HEK293T (cell line): ENCODE measurements around the gene BMPER.

Experiments
- CTCF ChIA-PET: fragments of 350-600 bp; formaldehyde crosslinking; extraction: SDS; loops from one replicate; lab custom pipeline; 2021; ENCODE audit warnings: antibody characterized with exemption, inconsistent platforms; lab: Yijun Ruan, JAX
- POLR2A ChIA-PET: fragments of 350-600 bp; formaldehyde crosslinking; extraction: SDS; loops from one replicate; lab custom pipeline; 2020; ENCODE audit warnings: antibody characterized with exemption, inconsistent platforms; lab: Yijun Ruan, JAX
- DNase-seq: peaks from one replicate; pipeline ENCODE4 v3.0.0; 2012; ENCODE audit warnings: mixed read lengths; ENCODE audit errors: extremely low spot score
- ARNT ChIP-seq: fragments of 450-650 bp; IDR thresholded peaks from 2 replicates; pipeline ENCODE4 v1.6.1; 2017; ENCODE audit warnings: mild to moderate bottlenecking
- BHLHE40 ChIP-seq: fragments of 450-650 bp; IDR thresholded peaks from 2 replicates; pipeline ENCODE4 v1.6.1; 2016; ENCODE audit warnings: mild to moderate bottlenecking, moderate library complexity, borderline replicate concordance
- CTBP1 ChIP-seq: fragments of 450-650 bp; IDR thresholded peaks from 2 replicates; pipeline ENCODE4 v1.6.1; 2016; ENCODE audit warnings: borderline replicate concordance
- ELF4 ChIP-seq: fragments of 450-650 bp; IDR thresholded peaks from 2 replicates; pipeline ENCODE4 v1.6.1; 2017; ENCODE audit warnings: antibody characterized with exemption
- FOXA1 ChIP-seq: fragments of 450-650 bp; IDR thresholded peaks from 2 replicates; pipeline ENCODE4 v1.6.1; 2016; ENCODE audit warnings: mild to moderate bottlenecking
- FOXK2 ChIP-seq: fragments of 450-650 bp; IDR thresholded peaks from 2 replicates; pipeline ENCODE4 v1.6.1; 2016; ENCODE audit warnings: mild to moderate bottlenecking
- FOXM1 ChIP-seq: fragments of 450-650 bp; IDR thresholded peaks from 2 replicates; pipeline ENCODE4 v1.6.1; 2017; ENCODE audit warnings: mild to moderate bottlenecking, borderline replicate concordance
- HDGF ChIP-seq: fragments of 450-650 bp; IDR thresholded peaks from 2 replicates; pipeline ENCODE4 v1.6.1; 2017; ENCODE audit warnings: antibody characterized with exemption, borderline replicate concordance
- L3MBTL2 ChIP-seq: fragments of 450-650 bp; conservative IDR thresholded peaks from 2 replicates; pipeline ENCODE4 v1.6.1; 2016; ENCODE audit warnings: mild to moderate bottlenecking
- LEF1 ChIP-seq: fragments of 450-650 bp; IDR thresholded peaks from 2 replicates; pipeline ENCODE4 v1.6.1; 2017; ENCODE audit warnings: mild to moderate bottlenecking, borderline replicate concordance
- NFRKB ChIP-seq: fragments of 450-650 bp; IDR thresholded peaks from 2 replicates; pipeline ENCODE4 v1.6.1; 2016; ENCODE audit warnings: mild to moderate bottlenecking, moderate library complexity
- PKNOX1 ChIP-seq: fragments of 450-650 bp; IDR thresholded peaks from 2 replicates; pipeline ENCODE4 v1.6.1; 2016
- SP1 ChIP-seq: fragments of 450-650 bp; IDR thresholded peaks from 2 replicates; pipeline ENCODE4 v1.6.1; 2017
- SUZ12 ChIP-seq: fragments of 450-650 bp; IDR thresholded peaks from 2 replicates; pipeline ENCODE4 v1.6.1; 2016; ENCODE audit warnings: mild to moderate bottlenecking
- TARDBP ChIP-seq: fragments of 450-650 bp; IDR thresholded peaks from 2 replicates; pipeline ENCODE4 v1.6.1; 2016
- ZNF384 ChIP-seq: fragments of 450-650 bp; IDR thresholded peaks from 2 replicates; pipeline ENCODE4 v1.6.1; 2016

The BMPER gene

GRCh38 chr7:33981671-33982424 lies 76.5 kb downstream of the BMPER start:
- CTCF ChIA-PET = interaction anchor here (0.6 to 3.3 kb wide), 15 partner anchors 10 to 606 kb away, joined by 3 to 37 read pairs (median 4); no protein-coding TSS in a partner anchor

GRCh38 chr7:33982425-33982786 lies 77.1 kb downstream of the BMPER start:
- DNase-seq = peak; percentile 30
- TF ChIP-seq ZNF384 (peak; percentile 92), TARDBP (no peak)
- POLR2A ChIA-PET = no interaction called here
- CTCF ChIA-PET = interaction anchor here (0.5 to 3.3 kb wide), 23 partner anchors 11 to 605 kb away, joined by 3 to 37 read pairs (median 4); no protein-coding TSS in a partner anchor

More at GRCh38 chr7:33981671-33982424, 76.5 kb downstream of the BMPER start:
- no peak for DNase-seq
- TF ChIP-seq L3MBTL2 = no peak
- TF ChIP-seq FOXK2 = no peak
- TF ChIP-seq PKNOX1 = no peak
- TF ChIP-seq CTBP1 = no peak
- TF ChIP-seq ELF4 = no peak
- TF ChIP-seq SP1 = no peak
- TF ChIP-seq BHLHE40 = no peak
- no peak for TF ChIP-seq TARDBP
- TF ChIP-seq ZNF384 = no peak
- no peak for TF ChIP-seq FOXA1
- TF ChIP-seq NFRKB = no peak
- TF ChIP-seq ARNT = no peak
- TF ChIP-seq LEF1 = no peak
- TF ChIP-seq FOXM1 = no peak
- POLR2A ChIA-PET = no interaction called here

GRCh38 chr7:33986451-33986850 lies 81.1 kb downstream of the BMPER start:
- DNase-seq = no peak
- ChIA-PET CTCF (no interaction called here), POLR2A (no interaction called here)
- TF ChIP-seq FOXA1 = no peak
- TF ChIP-seq SP1 = no peak
- TF ChIP-seq NFRKB = no peak
- no peak for TF ChIP-seq HDGF
- TF ChIP-seq TARDBP = no peak
- TF ChIP-seq CTBP1 = no peak
- no peak for TF ChIP-seq ARNT
- TF ChIP-seq FOXK2 = no peak
- no peak for TF ChIP-seq PKNOX1
- no peak for TF ChIP-seq ELF4
- TF ChIP-seq SUZ12 = no peak
- TF ChIP-seq BHLHE40 = no peak
- TF ChIP-seq LEF1 = no peak
- TF ChIP-seq ZNF384 = no peak

GRCh38 chr7:33986951-33987947 lies 81.9 kb downstream of the BMPER start:
- ChIA-PET CTCF (no interaction called here), POLR2A (no interaction called here)
- no peak for DNase-seq
- TF ChIP-seq SP1 (no peak), SUZ12 (no peak), L3MBTL2 (no peak), PKNOX1 (no peak), BHLHE40 (no peak), FOXK2 (no peak), FOXA1 (no peak), CTBP1 (no peak), NFRKB (no peak), ELF4 (no peak)

- CTCF ChIA-PET = no interaction called here
- POLR2A ChIA-PET = no interaction called here
- TF ChIP-seq NFRKB = no peak
- TF ChIP-seq ZNF384 = no peak
- TF ChIP-seq HDGF = no peak
- no peak for TF ChIP-seq FOXM1
- no peak for TF ChIP-seq BHLHE40
- TF ChIP-seq FOXA1 = no peak
- TF ChIP-seq ELF4 = no peak
- no peak for TF ChIP-seq L3MBTL2
- no peak for TF ChIP-seq SUZ12
- DNase-seq = no peak
These were observed 91.6 kb downstream of the BMPER start for GRCh38 chr7:33996899-33997298.

GRCh38 chr7:33998476-33998875 lies 93.1 kb downstream of the BMPER start:
- DNase-seq = no peak
- no peak for TF ChIP-seq BHLHE40
- TF ChIP-seq SUZ12 = no peak
- no peak for TF ChIP-seq TARDBP
- TF ChIP-seq FOXK2 = no peak
- TF ChIP-seq FOXM1 = no peak
- no peak for TF ChIP-seq SP1
- no peak for TF ChIP-seq ELF4
- TF ChIP-seq NFRKB = no peak
- TF ChIP-seq LEF1 = no peak
- TF ChIP-seq HDGF = no peak
- no peak for TF ChIP-seq L3MBTL2
- TF ChIP-seq ZNF384 = no peak
- no peak for TF ChIP-seq PKNOX1
- no peak for TF ChIP-seq FOXA1
- CTCF ChIA-PET = interaction anchor here (1.0 kb wide), 1 partner anchor 11 kb away, joined by 3 read pairs; no protein-coding TSS in a partner anchor
- POLR2A ChIA-PET = no interaction called here
